ENCODE results near the gene ACTRT3. TPM values are rescaled to one million over a fixed set of nuclear protein-coding genes. Genes with fewer than 3 reads are reported as not detected.

The ACTRT3 gene
- total RNA-seq, 1 donor from 2014 or later, result 1.7 TPM

GRCh38 chr3:169781209-169781855, 12.0 kb upstream of the ACTRT3 start:
- H3K36me3 ChIP-seq, result peaks cover 0 to 72% of the 10 kb centered on the region in 2 donors
- intact Hi-C loops (cut with DNase I), result no loop called here
- no peaks in the 10 kb centered on the region for H3K27me3 ChIP-seq
- H3K9me3 ChIP-seq, result no peaks in the 10 kb centered on the region
- TF ChIP-seq POLR2A (IDR thresholded peaks at IDR 0.05) (no peak), POLR2AphosphoS5 (IDR thresholded peaks at IDR 0.05; ENCODE audit: insufficient read depth in 1 of 2, low read depth in 1 of 2) (no peak), CTCF (IDR thresholded peaks at IDR 0.05) (no peak)
- H3K27ac ChIP-seq, result no peak overlapping the region
- no peak for DNase-seq (ENCODE audit: extremely low spot score in 2 of 2)
- H3K4me3 ChIP-seq, result no peak overlapping the region
- H3K4me1 ChIP-seq, result peaks cover 9% of the 10 kb centered on the region

DNA sequence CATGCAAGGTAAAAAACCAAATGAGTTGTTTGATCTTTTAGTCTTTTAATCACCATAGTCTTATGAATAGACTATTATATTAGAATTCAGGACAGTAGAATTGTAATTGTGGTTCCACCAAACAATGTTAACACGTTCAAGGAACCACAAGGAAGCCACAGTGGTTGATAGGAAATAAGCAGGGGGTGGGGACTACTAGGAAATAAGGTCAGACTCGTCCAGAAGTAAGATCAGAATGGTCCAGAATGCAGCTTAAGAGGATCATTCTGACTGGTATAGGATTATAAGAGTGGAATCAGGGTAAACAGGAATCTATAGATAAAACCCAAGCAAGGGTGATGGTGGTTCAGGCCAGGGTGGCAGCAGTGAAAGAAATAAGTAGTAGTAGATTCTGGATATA, 11.4 kb upstream of the ACTRT3 start:
- peaks cover 13% of the 10 kb centered on the region for H3K4me1 ChIP-seq
- no peak overlapping the region for H3K27ac ChIP-seq
- TF ChIP-seq CTCF (IDR thresholded peaks at IDR 0.05) (no peak), POLR2A (IDR thresholded peaks at IDR 0.05) (no peak), POLR2AphosphoS5 (IDR thresholded peaks at IDR 0.05; ENCODE audit: insufficient read depth in 1 of 2, low read depth in 1 of 2) (no peak)
- no peaks in the 10 kb centered on the region for H3K9me3 ChIP-seq
- no peak for DNase-seq (ENCODE audit: extremely low spot score in 2 of 2)
- peaks cover 0 to 66% of the 10 kb centered on the region in 2 donors for H3K36me3 ChIP-seq
- intact Hi-C loops (cut with DNase I), result no loop called here
- no peaks in the 10 kb centered on the region for H3K27me3 ChIP-seq
- H3K4me3 ChIP-seq, result no peak overlapping the region

GRCh38 chr3:169777822-169778221, 8.5 kb upstream of the ACTRT3 start:
- Histone ChIP-seq H3K4me1 (peaks cover 34% of the 10 kb centered on the region), H3K4me3 (no peak overlapping the region), H3K27me3 (no peaks in the 10 kb centered on the region), H3K27ac (no peak overlapping the region), H3K36me3 (peaks cover 0 to 50% of the 10 kb centered on the region in 2 donors), H3K9me3 (no peaks in the 10 kb centered on the region)
- TF ChIP-seq POLR2AphosphoS5 (IDR thresholded peaks at IDR 0.05; ENCODE audit: insufficient read depth in 1 of 2, low read depth in 1 of 2) (no peak), POLR2A (IDR thresholded peaks at IDR 0.05) (no peak), CTCF (IDR thresholded peaks at IDR 0.05) (no peak)
- intact Hi-C loops (cut with DNase I), result no loop called here
- DNase-seq (ENCODE audit: extremely low spot score in 2 of 2), result no peak

- H3K9me3 ChIP-seq, result no peaks in the 10 kb centered on the region
- intact Hi-C loops (cut with DNase I), result no loop called here
- DNase-seq (ENCODE audit: extremely low spot score in 2 of 2), result no peak
- H3K36me3 ChIP-seq, result peaks cover 0 to 16% of the 10 kb centered on the region in 2 donors
- TF ChIP-seq POLR2AphosphoS5 (IDR thresholded peaks at IDR 0.05; ENCODE audit: insufficient read depth in 1 of 2, low read depth in 1 of 2) (no peak), CTCF (IDR thresholded peaks at IDR 0.05) (no peak), POLR2A (IDR thresholded peaks at IDR 0.05) (no peak)
- no peaks in the 10 kb centered on the region for H3K27me3 ChIP-seq
- peak overlapping the region; percentile 78 to 91 for H3K4me3 ChIP-seq
- peaks cover 25% of the 10 kb centered on the region for H3K4me1 ChIP-seq
- peak overlapping the region; percentile 100 for H3K27ac ChIP-seq
Measured at GRCh38 chr3:169774186-169774585, 4.8 kb upstream of the ACTRT3 start.
